Upper lobe of left lung (tissue), 6 donors: ENCODE results near the gene STAG1. TPM values are rescaled to one million over a fixed set of nuclear protein-coding genes. Genes with fewer than 3 reads are reported as not detected.

Source experiments
- ATAC-seq, 2 donors: fragments of 200-7000 bp; cut with Tn5 transposase; one replicate each; pipeline ENCODE4 v1.9.1; 2022; ENCODE audit warnings: mild to moderate bottlenecking in 2 of 2, moderate library complexity in 2 of 2; ENCODE audit not compliant: low FRiP score in 2 of 2
- DNase-seq, 2 donors: peaks; one replicate each; pipeline ENCODE4 v3.0.0-alpha.2; 2019 to 2020
- H3K27ac ChIP-seq, 4 donors: fragments of 200-600 bp; sonication (generic); one replicate each; pipeline ENCODE4 v1.5.1; 2016 to 2019
- H3K27me3 ChIP-seq, 4 donors: fragments of 200-600 bp; sonication (generic); one replicate each; pipeline ENCODE4 v1.5.1; 2017 to 2019
- H3K36me3 ChIP-seq, 4 donors: fragments of 200-600 bp; sonication (generic); one replicate each; pipeline ENCODE4 v1.5.1; 2016 to 2019
- H3K4me1 ChIP-seq, 4 donors: fragments of 200-600 bp; sonication (generic); one replicate each; pipeline ENCODE4 v1.5.1; 2018 to 2019
- H3K4me3 ChIP-seq, 4 donors: fragments of 200-600 bp; sonication (generic); one replicate each; pipeline ENCODE4 v1.5.1; 2017 to 2019; ENCODE audit warnings: mild to moderate bottlenecking in 2 of 4, moderate library complexity in 1 of 4
- H3K9me3 ChIP-seq, 4 donors: fragments of 200-600 bp; sonication (generic); one replicate each; pipeline ENCODE4 v1.5.1; 2018 to 2019
- EP300 ChIP-seq, 4 donors: sonication (generic); formaldehyde crosslinking; IDR thresholded peaks; one replicate each; pipeline ENCODE4 v1.5.1; 2017; ENCODE audit warnings: antibody characterized with exemption in 4 of 4, control low read depth in 2 of 4
- POLR2A ChIP-seq, 4 donors: fragments of 450-650 bp; IDR thresholded peaks; one replicate each; pipeline ENCODE4 v1.5.1; 2016 to 2017; ENCODE audit warnings: antibody characterized with exemption in 4 of 4, mild to moderate bottlenecking in 2 of 4
- POLR2AphosphoS5 ChIP-seq, 2 donors: sonication (generic); formaldehyde crosslinking; IDR thresholded peaks; one replicate each; pipeline ENCODE4 v1.5.1; 2017; ENCODE audit warnings: antibody characterized with exemption in 2 of 2
- WGBS, 2 donors: methylation state at CpG; one replicate each; pipeline ENCODE4 v1.1.5; 2017 to 2018; 5-methylcytosine and 5-hydroxymethylcytosine counted together
- total RNA-seq, 6 donors: library from RNA; depleted of rRNA in 4 of 6; stranded (reverse); fragments of >200 nt in 4 of 6; gene quantifications; one replicate each; pipeline versions ENCODE4 v1.1.0 to v1.2.1, GENCODE V29; 2016 to 2021
- TF ChIP-seq, protein P1 (sequence below), 6 experiments: fragments of 450-650 bp in 4 of 6; fragments of 200-600 bp in 2 of 6; sonication (generic) in 2 of 6; IDR thresholded peaks; one replicate each; pipeline ENCODE4 v1.5.1; 2016 to 2019; ENCODE audit warnings: antibody characterized with exemption in 6 of 6
- donor health status: DM: no; HTN: no; CAD: no; lungs with moderate emphysema.
- donor health status: DM: no; HTN: yes; CAD: no; lungs with severe emphysema.

Gene STAG1
- total RNA-seq, 6 donors from 2014 or later: 19.1 to 65.0 (median 34.2) TPM

DNA sequence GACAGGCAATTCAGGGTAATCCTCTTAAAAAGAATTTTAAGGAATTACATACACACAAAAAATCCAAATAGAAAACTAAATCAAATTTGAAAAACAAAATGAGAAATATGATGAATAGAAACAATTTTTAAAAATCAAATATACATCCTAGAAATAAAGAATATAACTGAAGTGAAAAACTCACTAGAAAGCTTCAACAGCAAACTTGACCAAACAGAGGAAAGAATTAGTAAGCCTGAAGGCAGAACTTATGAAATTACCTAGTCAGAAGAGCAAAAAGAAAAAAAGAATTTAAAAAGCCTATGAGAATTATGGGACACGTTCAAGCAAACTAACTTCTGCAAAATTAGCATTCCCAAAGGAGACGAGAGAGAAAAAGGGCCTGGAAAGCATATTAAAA is 296.0 kb downstream of the STAG1 start:
- TF ChIP-seq, protein P1, sequence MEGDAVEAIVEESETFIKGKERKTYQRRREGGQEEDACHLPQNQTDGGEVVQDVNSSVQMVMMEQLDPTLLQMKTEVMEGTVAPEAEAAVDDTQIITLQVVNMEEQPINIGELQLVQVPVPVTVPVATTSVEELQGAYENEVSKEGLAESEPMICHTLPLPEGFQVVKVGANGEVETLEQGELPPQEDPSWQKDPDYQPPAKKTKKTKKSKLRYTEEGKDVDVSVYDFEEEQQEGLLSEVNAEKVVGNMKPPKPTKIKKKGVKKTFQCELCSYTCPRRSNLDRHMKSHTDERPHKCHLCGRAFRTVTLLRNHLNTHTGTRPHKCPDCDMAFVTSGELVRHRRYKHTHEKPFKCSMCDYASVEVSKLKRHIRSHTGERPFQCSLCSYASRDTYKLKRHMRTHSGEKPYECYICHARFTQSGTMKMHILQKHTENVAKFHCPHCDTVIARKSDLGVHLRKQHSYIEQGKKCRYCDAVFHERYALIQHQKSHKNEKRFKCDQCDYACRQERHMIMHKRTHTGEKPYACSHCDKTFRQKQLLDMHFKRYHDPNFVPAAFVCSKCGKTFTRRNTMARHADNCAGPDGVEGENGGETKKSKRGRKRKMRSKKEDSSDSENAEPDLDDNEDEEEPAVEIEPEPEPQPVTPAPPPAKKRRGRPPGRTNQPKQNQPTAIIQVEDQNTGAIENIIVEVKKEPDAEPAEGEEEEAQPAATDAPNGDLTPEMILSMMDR (IDR thresholded peaks at IDR 0.05): no peak
- TF ChIP-seq POLR2AphosphoS5 (IDR thresholded peaks at IDR 0.05) (no peak), EP300 (IDR thresholded peaks at IDR 0.05) (no peak), POLR2A (IDR thresholded peaks at IDR 0.05) (no peak)
- ATAC-seq (no peak), DNase-seq (no peak)
- whole genome bisulfite sequencing, 2 donors: 91 to 95% methylated on average over 2 of the region's 2 CpGs
- Histone ChIP-seq H3K27ac (no peak overlapping the region), H3K36me3 (peaks cover 8 to 58% (median 17%) of the 10 kb centered on the region in 4 donors), H3K27me3 (no peaks in the 10 kb centered on the region), H3K4me3 (no peak overlapping the region), H3K4me1 (no peaks in the 10 kb centered on the region), H3K9me3 (peaks cover 20 to 35% (median 29%) of the 10 kb centered on the region in 4 donors)

DNA sequence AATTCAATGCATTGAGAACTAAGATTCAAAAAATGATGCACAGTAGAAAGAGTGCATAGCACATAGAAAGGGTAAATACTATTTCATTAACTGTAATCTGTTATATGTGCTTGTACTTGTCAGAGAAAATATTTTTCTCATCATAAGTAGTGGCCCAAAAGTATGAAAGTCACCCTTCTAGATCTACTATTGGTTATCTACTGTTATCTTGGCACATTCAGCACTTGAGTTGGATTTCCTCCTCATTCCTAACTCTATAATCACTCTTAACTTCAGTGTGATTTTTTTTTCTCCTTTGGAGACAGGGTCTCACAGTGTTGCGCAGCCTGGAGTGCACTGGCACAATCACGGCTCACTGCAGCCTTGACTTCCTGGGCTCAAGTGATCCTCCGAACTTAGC is 307.6 kb downstream of the STAG1 start:
- DNase-seq: no peak
- no peak for TF ChIP-seq EP300 (IDR thresholded peaks at IDR 0.05)
- TF ChIP-seq POLR2A (IDR thresholded peaks at IDR 0.05): no peak
- TF ChIP-seq, protein P1 (IDR thresholded peaks at IDR 0.05): no peak
- no peak for TF ChIP-seq POLR2AphosphoS5 (IDR thresholded peaks at IDR 0.05)
- ATAC-seq: no peak
- 95 to 100% methylated on average over 3 of the region's 3 CpGs for whole genome bisulfite sequencing, 2 donors
- H3K4me3 ChIP-seq: no peak overlapping the region
- H3K36me3 ChIP-seq: peaks cover 0 to 40% (median 16%) of the 10 kb centered on the region in 4 donors
- H3K27me3 ChIP-seq: no peaks in the 10 kb centered on the region
- H3K9me3 ChIP-seq: no peaks in the 10 kb centered on the region
- H3K27ac ChIP-seq: no peak overlapping the region
- H3K4me1 ChIP-seq: no peaks in the 10 kb centered on the region

DNA sequence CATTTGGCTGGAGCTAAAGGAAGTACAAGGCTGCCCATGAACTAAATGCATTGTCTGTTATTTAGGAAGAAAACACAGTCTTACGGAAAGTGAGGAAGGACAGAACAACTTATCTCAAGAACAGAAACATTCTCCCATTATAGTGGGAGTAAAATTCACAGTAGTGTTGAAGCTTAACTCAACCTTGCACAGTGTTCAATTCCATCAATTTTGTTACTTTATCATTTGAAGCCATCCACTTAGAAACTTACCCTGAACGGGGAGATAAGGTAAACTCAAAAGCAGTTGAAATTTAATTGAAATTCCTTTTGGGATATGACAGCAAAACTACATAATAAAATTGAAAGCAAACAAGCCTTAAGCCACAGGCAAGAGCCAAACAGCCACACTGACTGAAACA is 315.1 kb downstream of the STAG1 start:
- H3K4me3 ChIP-seq: no peak overlapping the region
- no peaks in the 10 kb centered on the region for H3K9me3 ChIP-seq
- H3K36me3 ChIP-seq: peaks cover 0 to 19% (median 12%) of the 10 kb centered on the region in 4 donors
- TF ChIP-seq EP300 (IDR thresholded peaks at IDR 0.05): no peak
- no peak for TF ChIP-seq POLR2AphosphoS5 (IDR thresholded peaks at IDR 0.05)
- TF ChIP-seq POLR2A (IDR thresholded peaks at IDR 0.05): no peak
- TF ChIP-seq, protein P1 (IDR thresholded peaks at IDR 0.05): no peak
- DNase-seq (no peak), ATAC-seq (no peak)
- H3K27me3 ChIP-seq: no peaks in the 10 kb centered on the region
- H3K4me1 ChIP-seq: no peaks in the 10 kb centered on the region
- no peak overlapping the region for H3K27ac ChIP-seq
- 97 to 100% methylated on average over 2 of the region's 2 CpGs for WGBS, 2 donors

DNA sequence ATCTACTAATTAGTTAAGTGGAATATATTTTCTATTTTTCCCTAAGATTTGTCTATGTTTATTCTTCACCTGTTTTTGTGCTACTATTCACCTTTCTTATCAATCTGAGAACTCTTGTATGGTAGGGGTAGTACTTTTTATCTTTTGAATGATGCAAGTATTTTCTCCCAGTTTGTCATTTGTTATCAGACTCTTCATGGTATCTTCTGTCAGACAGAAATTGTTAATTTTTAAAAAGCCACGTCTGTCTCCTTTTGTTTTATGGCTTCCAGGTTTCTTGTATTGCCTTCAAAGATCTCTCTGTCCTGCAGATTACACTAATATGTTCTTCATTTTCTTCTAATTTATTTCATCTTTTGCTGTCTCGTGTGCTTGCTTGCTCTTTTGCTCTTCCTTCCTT is 317.7 kb downstream of the STAG1 start:
- no peak overlapping the region for H3K27ac ChIP-seq
- 85 to 93% methylated on average over 2 of the region's 2 CpGs for WGBS, 2 donors
- ATAC-seq (no peak), DNase-seq (no peak)
- no peak overlapping the region for H3K4me3 ChIP-seq
- no peaks in the 10 kb centered on the region for H3K4me1 ChIP-seq
- H3K36me3 ChIP-seq: peaks cover 0 to 9% (median 0%) of the 10 kb centered on the region in 4 donors
- TF ChIP-seq POLR2A (IDR thresholded peaks at IDR 0.05) (no peak), EP300 (IDR thresholded peaks at IDR 0.05) (no peak), POLR2AphosphoS5 (IDR thresholded peaks at IDR 0.05) (no peak)
- TF ChIP-seq, protein P1 (IDR thresholded peaks at IDR 0.05): no peak
- H3K27me3 ChIP-seq: no peaks in the 10 kb centered on the region
- no peaks in the 10 kb centered on the region for H3K9me3 ChIP-seq

DNA sequence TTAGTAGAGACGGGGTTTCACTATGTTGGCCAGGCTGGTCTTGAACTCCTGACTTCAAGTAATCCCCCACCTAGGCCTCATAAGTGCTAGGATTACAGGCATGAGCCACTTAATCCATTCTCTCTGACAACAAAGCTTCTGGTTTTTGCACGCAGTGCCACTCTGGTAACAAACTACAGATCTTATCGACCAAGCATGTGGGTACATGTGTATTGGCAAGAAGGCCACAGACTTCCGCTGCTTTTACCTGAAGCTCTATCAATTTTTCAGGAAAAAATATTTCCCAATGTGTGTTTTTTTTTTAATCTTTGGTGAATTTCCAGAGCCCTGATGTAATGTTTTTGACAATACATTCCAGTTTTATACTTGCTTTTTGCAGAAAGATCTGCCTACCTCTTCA is 319.5 kb downstream of the STAG1 start:
- H3K4me1 ChIP-seq: no peaks in the 10 kb centered on the region
- 95 to 99% methylated on average over 4 of the region's 4 CpGs for WGBS, 2 donors
- H3K9me3 ChIP-seq: no peaks in the 10 kb centered on the region
- DNase-seq: no peak
- no peak overlapping the region for H3K27ac ChIP-seq
- peaks cover 0 to 9% (median 0%) of the 10 kb centered on the region in 4 donors for H3K36me3 ChIP-seq
- TF ChIP-seq POLR2A (IDR thresholded peaks at IDR 0.05): no peak
- no peak for TF ChIP-seq EP300 (IDR thresholded peaks at IDR 0.05)
- no peak for ATAC-seq
- H3K27me3 ChIP-seq: no peaks in the 10 kb centered on the region
- H3K4me3 ChIP-seq: no peak overlapping the region
